ENCODE measurements around the gene CPA2. TPM values are rescaled to one million over a fixed set of nuclear protein-coding genes. Genes with fewer than 3 reads are reported as not detected.
"Not testable (repeated sequence)": the region's sequence is repeated elsewhere in the genome, so short reads cannot be mapped to it uniquely, and the experiment has no call there.

CPA2 gene
- polyA plus RNA-seq, 1 of the 3 experiments (the other 2 are of a cell fraction): 0.03 TPM

- no peak for TF ChIP-seq RCOR1 (IDR thresholded peaks at IDR 0.05; ENCODE audit: low read length)
- no peak for TF ChIP-seq TEAD4 (IDR thresholded peaks at IDR 0.05; ENCODE audit: borderline replicate concordance, insufficient read depth)
Measured at GRCh38 chr7:130314305-130314704, 47.6 kb downstream of the CPA2 start (continued).

GRCh38 chr7:130319541-130319940 is 52.9 kb downstream of the CPA2 start:
- POLR2A ChIA-PET: no interaction called here
- H3K4me2 ChIP-seq: no peak overlapping the region
- peaks cover 5% of the 10 kb centered on the region for H3F3A ChIP-seq (replicated peaks; ENCODE audit: insufficient read depth)
- H3K4me1 ChIP-seq (ENCODE audit: control insufficient read depth in 1 of 2, insufficient read depth in 2 of 2, low read depth in 1 of 2, low read length in 1 of 2): peaks cover 7 to 8% of the 10 kb centered on the region in 2 experiments; a peak in 2 of 4 replicates
- CTCF ChIA-PET: interaction anchor here (1.7 kb wide), 1 partner anchor 41 kb away, joined by 5 read pairs; no protein-coding TSS in a partner anchor
- H3K79me2 ChIP-seq (ENCODE audit: insufficient read depth): no peaks in the 10 kb centered on the region
- no peak for TF ChIP-seq POLR2AphosphoS5 (IDR thresholded peaks at IDR 0.05; ENCODE audit: low read depth, low read length)
- TF ChIP-seq, protein P1, sequence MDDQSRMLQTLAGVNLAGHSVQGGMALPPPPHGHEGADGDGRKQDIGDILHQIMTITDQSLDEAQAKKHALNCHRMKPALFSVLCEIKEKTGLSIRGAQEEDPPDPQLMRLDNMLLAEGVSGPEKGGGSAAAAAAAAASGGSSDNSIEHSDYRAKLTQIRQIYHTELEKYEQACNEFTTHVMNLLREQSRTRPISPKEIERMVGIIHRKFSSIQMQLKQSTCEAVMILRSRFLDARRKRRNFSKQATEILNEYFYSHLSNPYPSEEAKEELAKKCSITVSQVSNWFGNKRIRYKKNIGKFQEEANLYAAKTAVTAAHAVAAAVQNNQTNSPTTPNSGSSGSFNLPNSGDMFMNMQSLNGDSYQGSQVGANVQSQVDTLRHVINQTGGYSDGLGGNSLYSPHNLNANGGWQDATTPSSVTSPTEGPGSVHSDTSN (IDR thresholded peaks at IDR 0.05): no peak
- TF ChIP-seq USF1 (IDR thresholded peaks at IDR 0.05; ENCODE audit: borderline replicate concordance, low read depth): no peak
- TF ChIP-seq GABPA (IDR thresholded peaks at IDR 0.05; ENCODE audit: low read depth): no peak
- TF ChIP-seq RAD21 (IDR thresholded peaks at IDR 0.05; ENCODE audit: low read length): no peak
- TF ChIP-seq, protein P2, sequence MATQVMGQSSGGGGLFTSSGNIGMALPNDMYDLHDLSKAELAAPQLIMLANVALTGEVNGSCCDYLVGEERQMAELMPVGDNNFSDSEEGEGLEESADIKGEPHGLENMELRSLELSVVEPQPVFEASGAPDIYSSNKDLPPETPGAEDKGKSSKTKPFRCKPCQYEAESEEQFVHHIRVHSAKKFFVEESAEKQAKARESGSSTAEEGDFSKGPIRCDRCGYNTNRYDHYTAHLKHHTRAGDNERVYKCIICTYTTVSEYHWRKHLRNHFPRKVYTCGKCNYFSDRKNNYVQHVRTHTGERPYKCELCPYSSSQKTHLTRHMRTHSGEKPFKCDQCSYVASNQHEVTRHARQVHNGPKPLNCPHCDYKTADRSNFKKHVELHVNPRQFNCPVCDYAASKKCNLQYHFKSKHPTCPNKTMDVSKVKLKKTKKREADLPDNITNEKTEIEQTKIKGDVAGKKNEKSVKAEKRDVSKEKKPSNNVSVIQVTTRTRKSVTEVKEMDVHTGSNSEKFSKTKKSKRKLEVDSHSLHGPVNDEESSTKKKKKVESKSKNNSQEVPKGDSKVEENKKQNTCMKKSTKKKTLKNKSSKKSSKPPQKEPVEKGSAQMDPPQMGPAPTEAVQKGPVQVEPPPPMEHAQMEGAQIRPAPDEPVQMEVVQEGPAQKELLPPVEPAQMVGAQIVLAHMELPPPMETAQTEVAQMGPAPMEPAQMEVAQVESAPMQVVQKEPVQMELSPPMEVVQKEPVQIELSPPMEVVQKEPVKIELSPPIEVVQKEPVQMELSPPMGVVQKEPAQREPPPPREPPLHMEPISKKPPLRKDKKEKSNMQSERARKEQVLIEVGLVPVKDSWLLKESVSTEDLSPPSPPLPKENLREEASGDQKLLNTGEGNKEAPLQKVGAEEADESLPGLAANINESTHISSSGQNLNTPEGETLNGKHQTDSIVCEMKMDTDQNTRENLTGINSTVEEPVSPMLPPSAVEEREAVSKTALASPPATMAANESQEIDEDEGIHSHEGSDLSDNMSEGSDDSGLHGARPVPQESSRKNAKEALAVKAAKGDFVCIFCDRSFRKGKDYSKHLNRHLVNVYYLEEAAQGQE (IDR thresholded peaks at IDR 0.05; ENCODE audit: low read depth, low read length): no peak
- no peak for TF ChIP-seq FOXM1 (IDR thresholded peaks at IDR 0.05; ENCODE audit: low read depth)
- no peak for TF ChIP-seq SIN3A (IDR thresholded peaks at IDR 0.05; ENCODE audit: borderline replicate concordance, low read depth, low read length)
- no peak for TF ChIP-seq ELF1 (IDR thresholded peaks at IDR 0.05)
- TF ChIP-seq CHD2 (IDR thresholded peaks at IDR 0.05; ENCODE audit: low read length, partially characterized antibody): no peak
- TF ChIP-seq, protein P3, sequence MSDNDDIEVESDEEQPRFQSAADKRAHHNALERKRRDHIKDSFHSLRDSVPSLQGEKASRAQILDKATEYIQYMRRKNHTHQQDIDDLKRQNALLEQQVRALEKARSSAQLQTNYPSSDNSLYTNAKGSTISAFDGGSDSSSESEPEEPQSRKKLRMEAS (IDR thresholded peaks at IDR 0.05; ENCODE audit: low read depth): no peak
- TF ChIP-seq, protein P4, sequence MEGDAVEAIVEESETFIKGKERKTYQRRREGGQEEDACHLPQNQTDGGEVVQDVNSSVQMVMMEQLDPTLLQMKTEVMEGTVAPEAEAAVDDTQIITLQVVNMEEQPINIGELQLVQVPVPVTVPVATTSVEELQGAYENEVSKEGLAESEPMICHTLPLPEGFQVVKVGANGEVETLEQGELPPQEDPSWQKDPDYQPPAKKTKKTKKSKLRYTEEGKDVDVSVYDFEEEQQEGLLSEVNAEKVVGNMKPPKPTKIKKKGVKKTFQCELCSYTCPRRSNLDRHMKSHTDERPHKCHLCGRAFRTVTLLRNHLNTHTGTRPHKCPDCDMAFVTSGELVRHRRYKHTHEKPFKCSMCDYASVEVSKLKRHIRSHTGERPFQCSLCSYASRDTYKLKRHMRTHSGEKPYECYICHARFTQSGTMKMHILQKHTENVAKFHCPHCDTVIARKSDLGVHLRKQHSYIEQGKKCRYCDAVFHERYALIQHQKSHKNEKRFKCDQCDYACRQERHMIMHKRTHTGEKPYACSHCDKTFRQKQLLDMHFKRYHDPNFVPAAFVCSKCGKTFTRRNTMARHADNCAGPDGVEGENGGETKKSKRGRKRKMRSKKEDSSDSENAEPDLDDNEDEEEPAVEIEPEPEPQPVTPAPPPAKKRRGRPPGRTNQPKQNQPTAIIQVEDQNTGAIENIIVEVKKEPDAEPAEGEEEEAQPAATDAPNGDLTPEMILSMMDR (IDR thresholded peaks at IDR 0.05): no peak
- TF ChIP-seq GATA2 (CRISPR knock-in tag; IDR thresholded peaks at IDR 0.05): no peak
- TF ChIP-seq SMC3 (IDR thresholded peaks at IDR 0.05; ENCODE audit: low read depth, low read length): no peak
- TF ChIP-seq MEF2A (IDR thresholded peaks at IDR 0.05; ENCODE audit: borderline replicate concordance, low read depth): no peak
- 84% methylated on average over 1 of the region's 1 CpG for WGBS (ENCODE audit: low lambda C conversion rate)
- H3K9me2 ChIP-seq: no peaks in the 10 kb centered on the region
- H3K36me3 ChIP-seq (replicated peaks in 1 of 2; ENCODE audit: control insufficient read depth in 1 of 2, insufficient read depth in 2 of 2, low read length in 1 of 2): no peaks in the 10 kb centered on the region
- DNase-seq: no peak
- no peak overlapping the region for H3K4me3 ChIP-seq (ENCODE audit: low read depth in 2 of 2, low read length in 1 of 2)
- H3K27me3 ChIP-seq (ENCODE audit: insufficient read depth): no peaks in the 10 kb centered on the region
- no peak overlapping the region for H3K27ac ChIP-seq (ENCODE audit: low read depth in 2 of 2, low read length in 1 of 2)
- no peaks in the 10 kb centered on the region for H4K20me1 ChIP-seq (ENCODE audit: insufficient read depth)
- H3K9me3 ChIP-seq: no peaks in the 10 kb centered on the region
- no peak overlapping the region for H3K9ac ChIP-seq
- H2AFZ ChIP-seq (ENCODE audit: low read depth): no peak overlapping the region

DNA sequence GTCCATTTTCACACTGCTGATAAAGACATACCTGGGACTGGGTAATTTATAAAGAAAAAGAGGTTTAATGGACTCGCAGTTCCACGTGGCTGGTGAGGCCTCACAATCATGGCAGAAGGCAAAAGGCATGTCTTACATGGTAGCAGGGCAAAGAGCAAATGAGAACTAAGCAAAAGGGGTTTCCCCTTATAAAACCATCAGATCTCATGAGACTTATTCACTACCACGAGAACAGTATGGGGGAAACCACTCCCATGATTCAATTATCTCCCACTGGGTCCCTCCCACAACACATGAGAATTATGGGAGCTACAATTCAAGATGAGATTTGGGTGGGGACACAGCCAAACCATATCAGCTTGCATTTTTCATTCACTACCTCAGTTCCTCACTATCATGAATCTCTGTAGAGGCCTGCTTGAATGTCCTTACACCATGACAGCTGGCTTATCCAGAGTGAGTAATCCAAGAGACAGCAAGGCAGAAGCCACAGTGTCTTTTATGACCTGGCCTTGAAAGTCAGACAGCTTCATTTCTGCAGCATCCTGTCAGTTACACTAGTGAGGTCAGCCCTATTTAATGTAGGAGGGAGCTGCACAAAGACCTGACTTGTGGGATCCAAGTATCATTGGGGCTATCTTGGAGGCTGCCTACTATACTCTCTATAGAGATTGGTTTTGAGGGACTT is 55.0 kb downstream of the CPA2 start:
- H3K9me2 ChIP-seq; H3K27me3 ChIP-seq (ENCODE audit: insufficient read depth); H3K36me3 ChIP-seq (replicated peaks in 1 of 2; ENCODE audit: control insufficient read depth in 1 of 2, insufficient read depth in 2 of 2, low read length in 1 of 2); H3K4me2 ChIP-seq; POLR2A ChIA-PET; H3K27ac ChIP-seq (ENCODE audit: low read depth in 2 of 2, low read length in 1 of 2); H3K9ac ChIP-seq; H2AFZ ChIP-seq (ENCODE audit: low read depth); DNase-seq; H3K4me3 ChIP-seq (ENCODE audit: low read depth in 2 of 2, low read length in 1 of 2); H3F3A ChIP-seq (replicated peaks; ENCODE audit: insufficient read depth); H3K9me3 ChIP-seq; H3K79me2 ChIP-seq (ENCODE audit: insufficient read depth); H4K20me1 ChIP-seq (ENCODE audit: insufficient read depth); H3K4me1 ChIP-seq (ENCODE audit: control insufficient read depth in 1 of 2, insufficient read depth in 2 of 2, low read depth in 1 of 2, low read length in 1 of 2): not testable (repeated sequence)
- CTCF ChIA-PET: interaction anchor here (0.7 to 1.1 kb wide), 4 partner anchors 9 to 575 kb away, joined by 3 to 4 read pairs (median 3); no protein-coding TSS in a partner anchor
- 91% methylated on average over 3 of the region's 3 CpGs for WGBS (ENCODE audit: low lambda C conversion rate)
